ENCODE results near the gene UPK1A.

DNA sequence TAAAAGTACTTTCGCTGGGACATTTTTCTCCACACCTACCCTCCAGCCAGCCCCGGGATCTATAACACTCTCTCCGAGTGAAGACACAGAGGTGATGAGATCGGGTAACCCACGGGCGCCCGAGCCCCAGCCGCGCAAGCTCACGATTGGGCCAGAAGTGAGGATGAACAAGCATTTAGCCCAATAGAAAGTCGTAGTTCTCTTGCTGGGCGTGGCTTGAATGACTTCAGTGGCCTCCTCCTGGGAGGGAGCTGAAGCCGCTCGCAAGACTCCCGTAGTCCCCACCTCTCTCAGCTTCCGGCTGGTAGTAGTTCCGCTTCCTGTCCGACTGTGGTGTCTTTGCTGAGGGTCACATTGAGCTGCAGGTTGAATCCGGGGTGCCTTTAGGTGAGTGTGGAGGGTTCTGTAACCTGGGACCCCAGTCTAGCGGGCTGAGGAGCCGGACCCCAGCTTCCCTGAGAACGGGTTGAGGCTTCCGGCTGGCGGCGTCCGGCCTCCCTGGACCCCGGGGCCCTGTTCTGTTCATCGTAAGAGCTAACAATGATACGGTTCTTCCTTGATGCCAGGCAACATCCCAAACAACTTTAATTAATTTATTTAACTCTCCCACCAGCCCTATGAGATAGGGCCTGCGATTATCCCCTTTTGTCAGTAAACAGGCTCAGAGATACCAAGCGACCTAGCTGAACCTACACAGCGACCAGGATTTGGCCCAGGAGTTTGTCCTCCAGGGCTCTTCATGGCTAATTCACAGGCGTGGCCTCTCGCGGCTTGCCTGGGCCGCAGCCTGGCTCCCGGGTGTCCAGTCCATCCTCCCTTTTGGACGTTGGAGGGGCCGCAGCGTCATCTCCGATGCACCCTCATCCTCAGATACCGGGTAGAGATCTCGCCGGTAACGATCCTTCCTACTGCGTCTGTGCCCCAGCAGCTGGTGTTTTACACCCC lies 18.0 kb upstream of the UPK1A start, which contains the start of gene COX6B1:
- TF ChIP-seq, protein P1, sequence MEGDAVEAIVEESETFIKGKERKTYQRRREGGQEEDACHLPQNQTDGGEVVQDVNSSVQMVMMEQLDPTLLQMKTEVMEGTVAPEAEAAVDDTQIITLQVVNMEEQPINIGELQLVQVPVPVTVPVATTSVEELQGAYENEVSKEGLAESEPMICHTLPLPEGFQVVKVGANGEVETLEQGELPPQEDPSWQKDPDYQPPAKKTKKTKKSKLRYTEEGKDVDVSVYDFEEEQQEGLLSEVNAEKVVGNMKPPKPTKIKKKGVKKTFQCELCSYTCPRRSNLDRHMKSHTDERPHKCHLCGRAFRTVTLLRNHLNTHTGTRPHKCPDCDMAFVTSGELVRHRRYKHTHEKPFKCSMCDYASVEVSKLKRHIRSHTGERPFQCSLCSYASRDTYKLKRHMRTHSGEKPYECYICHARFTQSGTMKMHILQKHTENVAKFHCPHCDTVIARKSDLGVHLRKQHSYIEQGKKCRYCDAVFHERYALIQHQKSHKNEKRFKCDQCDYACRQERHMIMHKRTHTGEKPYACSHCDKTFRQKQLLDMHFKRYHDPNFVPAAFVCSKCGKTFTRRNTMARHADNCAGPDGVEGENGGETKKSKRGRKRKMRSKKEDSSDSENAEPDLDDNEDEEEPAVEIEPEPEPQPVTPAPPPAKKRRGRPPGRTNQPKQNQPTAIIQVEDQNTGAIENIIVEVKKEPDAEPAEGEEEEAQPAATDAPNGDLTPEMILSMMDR (IDR thresholded peaks at IDR 0.05; ENCODE audit: insufficient read depth, low read depth, low read length) = no peak
- no peak for TF ChIP-seq EZH2 (IDR thresholded peaks at IDR 0.05; ENCODE audit: insufficient read depth, low read length)

All from astrocyte (in vitro differentiated cells and primary cell).